ENCODE data around the gene FAF1. TPM values are rescaled to one million over a fixed set of nuclear protein-coding genes. Genes with fewer than 3 reads are reported as not detected.

The FAF1 gene
- total and polyA plus RNA-seq, 2 experiments from 2014 or later = 7.2 to 49.1 TPM

DNA sequence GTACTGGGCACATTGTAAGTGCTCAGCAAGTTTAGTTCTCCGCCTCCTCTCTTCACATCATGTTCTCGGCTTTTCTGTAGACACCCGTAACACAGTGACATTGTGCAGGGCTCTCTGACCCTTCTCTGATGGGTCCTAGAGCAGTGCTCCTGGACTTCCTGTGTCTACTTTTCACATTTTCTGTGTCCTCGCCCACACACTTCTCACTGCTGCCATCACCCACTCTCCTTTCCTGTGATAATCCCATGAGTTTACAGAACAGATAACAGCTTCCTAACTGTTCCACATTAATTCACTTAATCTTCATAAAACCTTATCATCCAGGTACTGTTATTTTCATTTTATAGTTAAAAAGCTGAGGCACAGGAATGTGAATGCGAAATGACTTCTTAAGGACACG is 523.6 kb downstream of the FAF1 start:
- Histone ChIP-seq H3F3A (ENCODE audit: insufficient read depth) (no peaks in the 10 kb centered on the region), H4K20me1 (ENCODE audit: insufficient read depth) (no peaks in the 10 kb centered on the region), H3K4me2 (ENCODE audit: unreplicated experiment) (no peak overlapping the region), H3K36me3 (ENCODE audit: low read depth) (no peaks in the 10 kb centered on the region; the same call in 1 of the 2 replicates), H3K9me2 (ENCODE audit: insufficient read depth) (no peaks in the 10 kb centered on the region), H3K9me3 (ENCODE audit: low read depth) (no peaks in the 10 kb centered on the region), H3K27me3 (replicated peaks; ENCODE audit: insufficient read depth) (peaks cover 12% of the 10 kb centered on the region), H3K27ac (no peak overlapping the region), H2AFZ (no peak overlapping the region), H3K4me3 (no peak overlapping the region), H3K79me2 (ENCODE audit: insufficient read depth) (no peaks in the 10 kb centered on the region), H3K9ac (no peak overlapping the region), H3K4me1 (ENCODE audit: insufficient read depth) (no peaks in the 10 kb centered on the region)
- TF ChIP-seq EZH2 (IDR thresholded peaks at IDR 0.05; ENCODE audit: insufficient read depth, poor library complexity, severe bottlenecking) (no peak), EZH2phosphoT487 (IDR thresholded peaks at IDR 0.05; ENCODE audit: insufficient read depth, low read depth) (no peak)
- WGBS, 2 experiments (ENCODE audit: low coverage in 1 of 2, low lambda C conversion rate in 2 of 2, missing lambda C conversion rate in 2 of 2) = 86 to 90% methylated on average over 6 of the region's 6 CpGs
- in situ Hi-C loops (cut with MboI) = no loop called here
- DNase-seq = no peak

DNA sequence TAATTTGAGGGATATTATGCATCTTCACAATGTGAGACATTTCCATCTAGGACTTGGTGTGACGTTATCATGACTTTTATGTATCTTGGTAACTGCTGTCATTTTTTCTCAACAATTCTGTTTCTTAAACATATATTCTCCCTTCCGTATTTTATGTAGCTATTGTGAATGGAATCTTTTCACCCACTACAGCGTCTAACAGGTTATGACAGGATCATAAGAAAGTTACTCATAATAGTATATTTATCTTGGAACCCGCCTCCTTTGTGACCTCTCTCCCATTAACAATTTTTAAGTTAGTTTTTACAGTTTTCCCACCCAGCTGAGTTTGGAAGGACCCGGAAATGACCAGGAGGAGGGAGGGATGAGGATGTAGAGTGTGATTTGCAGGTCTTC is 530.1 kb downstream of the FAF1 start:
- Histone ChIP-seq H3K36me3 (ENCODE audit: low read depth) (no peaks in the 10 kb centered on the region), H3F3A (ENCODE audit: insufficient read depth) (no peaks in the 10 kb centered on the region), H3K9ac (no peak overlapping the region), H3K4me3 (no peak overlapping the region), H3K79me2 (ENCODE audit: insufficient read depth) (no peaks in the 10 kb centered on the region), H2AFZ (no peak overlapping the region), H3K9me3 (ENCODE audit: low read depth) (no peaks in the 10 kb centered on the region), H3K27me3 (replicated peaks; ENCODE audit: insufficient read depth) (peaks cover 77% of the 10 kb centered on the region), H3K9me2 (ENCODE audit: insufficient read depth) (no peaks in the 10 kb centered on the region), H3K4me1 (ENCODE audit: insufficient read depth) (no peaks in the 10 kb centered on the region), H3K4me2 (ENCODE audit: unreplicated experiment) (no peak overlapping the region), H3K27ac (no peak overlapping the region), H4K20me1 (ENCODE audit: insufficient read depth) (no peaks in the 10 kb centered on the region)
- TF ChIP-seq EZH2phosphoT487 (IDR thresholded peaks at IDR 0.05; ENCODE audit: insufficient read depth, low read depth) (no peak), EZH2 (IDR thresholded peaks at IDR 0.05; ENCODE audit: insufficient read depth, poor library complexity, severe bottlenecking) (no peak)
- in situ Hi-C loops (cut with MboI) = no loop called here
- 30% methylated on average over 5 of the region's 5 CpGs for WGBS, 2 experiments (ENCODE audit: low coverage in 1 of 2, low lambda C conversion rate in 2 of 2, missing lambda C conversion rate in 2 of 2)
- DNase-seq = no peak

DNA sequence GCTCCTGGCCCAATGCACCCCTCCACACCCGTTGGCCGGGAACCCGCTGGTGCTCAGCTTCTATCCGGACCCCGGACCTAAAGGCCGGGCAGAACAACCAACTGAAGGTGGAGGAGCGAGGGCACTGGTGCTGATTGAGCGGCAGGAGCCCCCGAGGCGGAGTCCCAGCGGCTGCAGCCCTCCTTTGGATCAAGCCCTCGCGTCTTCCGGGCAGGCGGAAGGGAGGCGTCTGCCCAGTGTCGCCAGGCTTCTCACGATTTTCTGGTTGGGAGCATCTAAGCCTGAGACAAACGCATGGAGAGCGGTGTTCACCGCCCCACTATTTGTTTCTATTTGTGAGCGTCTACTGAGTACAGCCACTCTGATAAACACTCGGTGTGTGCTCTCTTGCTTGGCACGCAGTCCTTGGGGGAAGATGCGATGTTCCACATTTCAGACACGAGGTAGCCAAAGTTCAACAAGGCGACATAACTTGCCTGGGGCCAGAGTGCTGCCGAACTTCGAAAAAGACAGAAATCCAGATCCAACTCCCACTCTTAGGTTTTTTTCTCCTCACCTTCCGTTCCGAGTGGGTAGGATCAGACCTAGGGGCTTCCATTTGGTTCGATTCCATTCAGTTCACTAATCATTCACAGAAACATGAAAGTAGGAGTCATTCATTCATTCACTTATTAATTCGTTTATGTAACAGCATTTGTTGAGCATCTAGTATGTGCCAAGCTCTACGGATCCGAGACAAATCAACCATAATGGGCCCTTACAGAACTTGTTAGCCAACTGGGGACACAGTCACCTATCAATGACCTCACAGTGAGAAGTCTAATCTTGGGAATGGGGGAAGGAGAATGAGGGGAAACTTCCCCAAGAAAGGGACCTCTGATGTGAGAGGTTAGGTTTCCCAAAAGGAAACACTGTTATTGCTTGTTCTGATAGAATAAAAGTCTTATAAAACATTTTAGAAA is 532.0 kb downstream of the FAF1 start:
- in situ Hi-C loops (cut with MboI) = no loop called here
- H3K4me1 ChIP-seq (ENCODE audit: insufficient read depth) = no peaks in the 10 kb centered on the region
- peaks cover 96% of the 10 kb centered on the region for H3K27me3 ChIP-seq (replicated peaks; ENCODE audit: insufficient read depth)
- no peak overlapping the region for H3K4me3 ChIP-seq
- H3K27ac ChIP-seq = no peak overlapping the region
- H3K9ac ChIP-seq = no peak overlapping the region
- no peak overlapping the region for H3K4me2 ChIP-seq (ENCODE audit: unreplicated experiment)
- TF ChIP-seq EZH2 (IDR thresholded peaks at IDR 0.05; ENCODE audit: insufficient read depth, poor library complexity, severe bottlenecking) = peak; percentile 75
- peak; percentile 23; the same call in 1 of the 2 replicates for TF ChIP-seq EZH2phosphoT487 (IDR thresholded peaks at IDR 0.05; ENCODE audit: insufficient read depth, low read depth)
- no peak for DNase-seq
- H2AFZ ChIP-seq = no peak overlapping the region
- H3K36me3 ChIP-seq (ENCODE audit: low read depth) = no peaks in the 10 kb centered on the region
- no peaks in the 10 kb centered on the region for H3K79me2 ChIP-seq (ENCODE audit: insufficient read depth)
- no peaks in the 10 kb centered on the region for H4K20me1 ChIP-seq (ENCODE audit: insufficient read depth)
- WGBS, 2 experiments (ENCODE audit: low coverage in 1 of 2, low lambda C conversion rate in 2 of 2, missing lambda C conversion rate in 2 of 2) = 8 to 10% methylated on average over 34 to 35 of the region's 35 CpGs
- H3F3A ChIP-seq (ENCODE audit: insufficient read depth) = no peaks in the 10 kb centered on the region
- no peaks in the 10 kb centered on the region for H3K9me2 ChIP-seq (ENCODE audit: insufficient read depth)
- H3K9me3 ChIP-seq (ENCODE audit: low read depth) = no peaks in the 10 kb centered on the region

DNA sequence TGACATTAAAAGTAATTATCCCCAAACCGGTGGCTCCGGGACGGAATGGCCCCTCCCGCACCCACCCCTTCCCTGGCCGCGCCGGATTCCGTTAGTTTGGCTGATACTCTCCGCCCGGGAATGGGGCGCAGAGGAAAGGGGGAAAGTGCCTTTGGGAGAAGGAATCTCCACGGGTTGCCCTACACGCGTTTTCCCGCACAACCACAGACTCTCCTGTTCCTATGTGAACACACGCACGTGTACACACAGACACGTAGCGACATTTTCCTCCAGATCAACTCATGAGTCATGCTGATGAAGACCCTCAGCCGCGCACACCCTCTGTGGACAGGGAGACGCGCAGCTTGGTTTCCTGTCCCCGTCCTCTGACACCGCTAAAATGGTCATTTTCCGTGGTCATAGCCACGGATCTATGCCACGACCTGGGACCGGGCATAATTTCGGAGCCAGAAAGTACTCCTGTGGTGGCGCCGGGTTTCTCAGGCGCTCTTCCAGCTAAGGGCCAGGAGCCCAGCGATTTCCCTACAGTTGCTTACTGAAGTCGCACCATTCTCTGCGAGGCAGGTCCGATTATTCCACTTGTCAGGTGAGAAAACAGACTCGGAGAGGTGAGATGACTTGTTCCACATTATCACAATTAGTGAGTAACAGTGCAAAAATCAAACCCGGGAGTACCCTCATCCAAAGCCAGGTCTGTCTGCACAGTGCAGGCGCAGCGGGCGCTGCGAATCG is 532.8 kb downstream of the FAF1 start:
- Histone ChIP-seq H4K20me1 (ENCODE audit: insufficient read depth) (no peaks in the 10 kb centered on the region), H3K4me1 (ENCODE audit: insufficient read depth) (no peaks in the 10 kb centered on the region), H3K27ac (no peak overlapping the region), H3K9ac (no peak overlapping the region), H3K4me3 (no peak overlapping the region), H3K4me2 (ENCODE audit: unreplicated experiment) (no peak overlapping the region), H3K36me3 (ENCODE audit: low read depth) (no peaks in the 10 kb centered on the region), H2AFZ (no peak overlapping the region), H3K27me3 (replicated peaks; ENCODE audit: insufficient read depth) (peaks cover 99% of the 10 kb centered on the region), H3K9me2 (ENCODE audit: insufficient read depth) (no peaks in the 10 kb centered on the region), H3F3A (ENCODE audit: insufficient read depth) (no peaks in the 10 kb centered on the region), H3K9me3 (ENCODE audit: low read depth) (no peaks in the 10 kb centered on the region), H3K79me2 (ENCODE audit: insufficient read depth) (no peaks in the 10 kb centered on the region)
- WGBS, 2 experiments (ENCODE audit: low coverage in 1 of 2, low lambda C conversion rate in 2 of 2, missing lambda C conversion rate in 2 of 2) = 11 to 13% methylated on average over 44 of the region's 44 CpGs
- TF ChIP-seq EZH2 (IDR thresholded peaks at IDR 0.05; ENCODE audit: insufficient read depth, poor library complexity, severe bottlenecking) (peak; percentile 82), EZH2phosphoT487 (IDR thresholded peaks at IDR 0.05; ENCODE audit: insufficient read depth, low read depth) (no peak)
- in situ Hi-C loops (cut with MboI) = no loop called here
- DNase-seq = no peak

Measured in GM23248 (cell line).